DND-41 (cell line): ENCODE data around the gene KRTAP12-2.

Experiments
- CTCF ChIP-seq: IDR thresholded peaks from 2 replicates; pipeline ENCODE4 v1.5.1; 2012; ENCODE audit warnings: borderline replicate concordance, low read length, moderate library complexity, mild to moderate bottlenecking; ENCODE audit not compliant: poor library complexity, severe bottlenecking; ENCODE audit errors: extremely low read depth
- EZH2 ChIP-seq: IDR thresholded peaks from 3 replicates; pipeline ENCODE4 v1.6.1; 2012; ENCODE audit warnings: borderline replicate concordance, low read depth, mild to moderate bottlenecking, moderate library complexity, low read length, inconsistent platforms; ENCODE audit not compliant: severe bottlenecking

GRCh38 chr21:44702973-44703730 is 36.4 kb upstream of the KRTAP12-2 start:
- TF ChIP-seq CTCF = no peak
- TF ChIP-seq EZH2 = no peak
